DOHH2 (cell line): ENCODE data around the gene CRIP3.

Source experiments
- H3F3A ChIP-seq: fragments of 200-600 bp; sonication (generic), shearing (Covaris generic); 2 replicates; pipeline ENCODE4 v1.6.0; 2016; ENCODE audit warnings: antibody characterized with exemption, mild to moderate bottlenecking; ENCODE audit not compliant: control insufficient read depth, insufficient read depth
- H3K27ac ChIP-seq: fragments of 200-600 bp; sonication (generic); 2 replicates; pipeline ENCODE4 v1.5.1; 2014; ENCODE audit warnings: low read depth, mild to moderate bottlenecking, low read length, moderate library complexity
- H3K27me3 ChIP-seq: fragments of 200-600 bp; sonication (generic); 2 replicates; pipeline ENCODE4 v1.6.1; 2014; ENCODE audit warnings: mild to moderate bottlenecking, low read length, mixed read lengths; ENCODE audit not compliant: control insufficient read depth
- H3K36me3 ChIP-seq: fragments of 200-600 bp; sonication (generic); 2 replicates; pipeline ENCODE4 v1.6.1; 2014; ENCODE audit warnings: mild to moderate bottlenecking, low read length, moderate library complexity, mixed read lengths; ENCODE audit not compliant: control insufficient read depth
- H3K4me1 ChIP-seq: fragments of 200-600 bp; sonication (generic); 2 replicates; pipeline ENCODE4 v1.6.1; 2014; ENCODE audit warnings: mild to moderate bottlenecking, low read length, mixed read lengths; ENCODE audit not compliant: control insufficient read depth
- H3K4me2 ChIP-seq: fragments of 200-600 bp; sonication (generic); 2 replicates; pipeline ENCODE4 v1.6.0; 2014; ENCODE audit warnings: mild to moderate bottlenecking, low read length, moderate library complexity
- H3K4me3 ChIP-seq: fragments of 200-600 bp; sonication (generic); 2 replicates; pipeline ENCODE4 v1.5.1; 2014; ENCODE audit warnings: mild to moderate bottlenecking, low read length, mixed read lengths
- H3K79me2 ChIP-seq: fragments of 200-600 bp; sonication (generic); 2 replicates; pipeline ENCODE4 v1.6.1; 2014; ENCODE audit warnings: mild to moderate bottlenecking, low read length, mixed read lengths; ENCODE audit not compliant: control insufficient read depth
- H3K9me2 ChIP-seq: fragments of 200-600 bp; sonication (generic); replicated peaks from 2 replicates; pipeline ENCODE4 v1.6.1; 2014; ENCODE audit warnings: mild to moderate bottlenecking, low read length, mixed read lengths; ENCODE audit not compliant: control insufficient read depth
- H3K9me3 ChIP-seq: fragments of 200-600 bp; sonication (generic); 2 replicates; pipeline ENCODE4 v1.6.1; 2014; ENCODE audit warnings: antibody characterized with exemption, low read length, mixed read lengths; ENCODE audit not compliant: control insufficient read depth, insufficient read depth
- H4K20me1 ChIP-seq: fragments of 200-600 bp; sonication (generic); 2 replicates; pipeline ENCODE4 v1.6.0; 2014; ENCODE audit warnings: low read depth, mild to moderate bottlenecking, antibody characterized with exemption, low read length, moderate library complexity; ENCODE audit not compliant: control insufficient read depth, insufficient read depth
- EZH2phosphoT487 ChIP-seq: fragments of 200-600 bp; sonication (generic); IDR thresholded peaks from 2 replicates; pipeline ENCODE4 v1.6.1; 2017; ENCODE audit warnings: borderline replicate concordance, mild to moderate bottlenecking, antibody characterized with exemption, low read length, moderate library complexity, mixed read lengths
- TF ChIP-seq, protein P1 (sequence below): fragments of 200-600 bp; sonication (generic); IDR thresholded peaks from one replicate; pipeline ENCODE4 v1.5.1; 2014; ENCODE audit warnings: antibody characterized with exemption, mild to moderate bottlenecking, low read depth, low read length; ENCODE audit not compliant: poor library complexity, severe bottlenecking

CRIP3 gene

DNA sequence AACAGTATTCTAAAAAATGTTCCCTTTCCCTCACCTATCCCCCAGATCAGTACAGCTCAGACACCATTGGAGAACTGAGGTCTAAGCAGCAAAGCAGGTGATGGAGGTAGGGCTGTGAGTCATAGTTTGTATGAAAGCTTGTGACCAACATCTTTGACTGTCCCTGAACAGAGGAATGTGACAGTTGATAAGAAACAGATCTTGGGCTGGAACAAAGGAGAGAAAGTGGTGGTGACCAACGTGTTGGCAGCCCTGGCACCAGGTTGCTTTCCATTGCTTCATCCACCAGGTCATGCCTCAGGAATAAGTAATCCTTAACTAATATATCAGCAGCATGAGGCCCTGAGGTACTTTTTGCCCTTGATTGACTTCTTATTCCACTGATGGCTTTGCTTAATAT lies 19.9 kb upstream of the CRIP3 start:
- Histone ChIP-seq H3K27ac (no peak overlapping the region), H3K79me2 (peaks cover 5% of the 10 kb centered on the region; the same call in 1 of the 2 replicates), H3K9me3 (peaks cover 3% of the 10 kb centered on the region; the same call in 1 of the 2 replicates), H3K4me2 (no peak overlapping the region), H3K9me2 (no peaks in the 10 kb centered on the region), H3K4me1 (peaks cover 7% of the 10 kb centered on the region), H3K36me3 (peaks cover 73% of the 10 kb centered on the region), H4K20me1 (no peaks in the 10 kb centered on the region), H3K4me3 (no peak overlapping the region), H3F3A (peaks cover 27% of the 10 kb centered on the region), H3K27me3 (no peaks in the 10 kb centered on the region)
- TF ChIP-seq, protein P1, sequence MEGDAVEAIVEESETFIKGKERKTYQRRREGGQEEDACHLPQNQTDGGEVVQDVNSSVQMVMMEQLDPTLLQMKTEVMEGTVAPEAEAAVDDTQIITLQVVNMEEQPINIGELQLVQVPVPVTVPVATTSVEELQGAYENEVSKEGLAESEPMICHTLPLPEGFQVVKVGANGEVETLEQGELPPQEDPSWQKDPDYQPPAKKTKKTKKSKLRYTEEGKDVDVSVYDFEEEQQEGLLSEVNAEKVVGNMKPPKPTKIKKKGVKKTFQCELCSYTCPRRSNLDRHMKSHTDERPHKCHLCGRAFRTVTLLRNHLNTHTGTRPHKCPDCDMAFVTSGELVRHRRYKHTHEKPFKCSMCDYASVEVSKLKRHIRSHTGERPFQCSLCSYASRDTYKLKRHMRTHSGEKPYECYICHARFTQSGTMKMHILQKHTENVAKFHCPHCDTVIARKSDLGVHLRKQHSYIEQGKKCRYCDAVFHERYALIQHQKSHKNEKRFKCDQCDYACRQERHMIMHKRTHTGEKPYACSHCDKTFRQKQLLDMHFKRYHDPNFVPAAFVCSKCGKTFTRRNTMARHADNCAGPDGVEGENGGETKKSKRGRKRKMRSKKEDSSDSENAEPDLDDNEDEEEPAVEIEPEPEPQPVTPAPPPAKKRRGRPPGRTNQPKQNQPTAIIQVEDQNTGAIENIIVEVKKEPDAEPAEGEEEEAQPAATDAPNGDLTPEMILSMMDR = no peak
- TF ChIP-seq EZH2phosphoT487 = no peak

DNA sequence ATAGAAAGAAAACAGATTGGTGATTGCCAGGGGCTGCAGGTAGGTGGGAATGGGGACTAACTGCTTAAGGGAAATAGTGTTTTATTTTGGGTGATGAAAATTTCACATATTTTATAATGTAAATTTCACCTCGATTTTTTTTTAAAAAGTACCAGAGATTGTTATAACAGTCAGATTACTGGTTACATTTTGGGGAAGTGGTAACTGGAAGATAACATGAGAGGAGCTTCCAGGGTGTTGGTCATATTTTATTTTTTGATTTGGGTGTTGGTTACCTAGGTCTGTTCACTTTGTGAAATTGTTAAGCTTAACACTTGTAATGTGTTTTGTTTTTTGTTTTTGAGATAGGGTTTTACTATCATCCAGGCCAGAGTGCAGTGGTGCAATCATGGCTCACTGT lies 17.2 kb upstream of the CRIP3 start:
- no peak for TF ChIP-seq EZH2phosphoT487
- TF ChIP-seq, protein P1 = no peak
- Histone ChIP-seq H3F3A (peaks cover 28% of the 10 kb centered on the region), H3K4me3 (no peak overlapping the region), H3K9me3 (peaks cover 3% of the 10 kb centered on the region; the same call in 1 of the 2 replicates), H3K4me1 (peaks cover 31% of the 10 kb centered on the region), H3K4me2 (no peak overlapping the region), H3K79me2 (peaks cover 17% of the 10 kb centered on the region; the same call in 1 of the 2 replicates), H3K9me2 (no peaks in the 10 kb centered on the region), H3K27ac (no peak overlapping the region), H3K36me3 (peaks cover 62% of the 10 kb centered on the region), H3K27me3 (no peaks in the 10 kb centered on the region), H4K20me1 (no peaks in the 10 kb centered on the region)

DNA sequence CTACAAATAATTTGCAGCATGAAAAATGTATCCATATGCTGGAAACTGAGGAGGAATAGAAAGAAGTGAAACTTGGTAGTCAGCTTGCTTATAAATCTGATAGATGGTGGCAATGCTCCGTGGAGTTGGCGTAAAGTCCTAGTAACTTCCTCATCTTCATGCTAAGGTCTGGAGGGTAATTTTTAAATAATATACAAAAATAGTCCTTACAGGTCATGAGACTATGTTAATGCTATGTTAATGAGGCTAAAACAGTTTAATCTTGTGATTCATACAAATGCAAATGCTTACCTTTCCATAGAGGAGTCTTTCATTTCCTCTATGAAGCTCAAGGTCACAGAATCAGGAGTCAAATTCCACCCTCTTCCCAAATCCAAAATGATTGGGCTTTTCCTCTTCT lies 9.4 kb upstream of the CRIP3 start:
- no peaks in the 10 kb centered on the region for H3K27me3 ChIP-seq
- no peak for TF ChIP-seq EZH2phosphoT487
- TF ChIP-seq, protein P1 = no peak
- H4K20me1 ChIP-seq = no peaks in the 10 kb centered on the region
- H3K9me2 ChIP-seq = no peaks in the 10 kb centered on the region
- H3K27ac ChIP-seq = peak overlapping the region; percentile 87
- H3K36me3 ChIP-seq = peaks cover 38% of the 10 kb centered on the region
- 0 out of 2 replicates have a peak, but pooled peaks cover 8% of the 10 kb centered on the region for H3K79me2 ChIP-seq
- H3F3A ChIP-seq = peaks cover 60% of the 10 kb centered on the region
- H3K9me3 ChIP-seq = no peaks in the 10 kb centered on the region
- H3K4me2 ChIP-seq = peak overlapping the region; percentile 79
- peak overlapping the region; percentile 59 for H3K4me3 ChIP-seq
- H3K4me1 ChIP-seq = peaks cover 94% of the 10 kb centered on the region
